ENCODE measurements around the gene ZC3H10.
"Not testable (repeated sequence)": the region's sequence is repeated elsewhere in the genome, so short reads cannot be mapped to it uniquely, and the experiment has no call there.

ZC3H10 gene

DNA sequence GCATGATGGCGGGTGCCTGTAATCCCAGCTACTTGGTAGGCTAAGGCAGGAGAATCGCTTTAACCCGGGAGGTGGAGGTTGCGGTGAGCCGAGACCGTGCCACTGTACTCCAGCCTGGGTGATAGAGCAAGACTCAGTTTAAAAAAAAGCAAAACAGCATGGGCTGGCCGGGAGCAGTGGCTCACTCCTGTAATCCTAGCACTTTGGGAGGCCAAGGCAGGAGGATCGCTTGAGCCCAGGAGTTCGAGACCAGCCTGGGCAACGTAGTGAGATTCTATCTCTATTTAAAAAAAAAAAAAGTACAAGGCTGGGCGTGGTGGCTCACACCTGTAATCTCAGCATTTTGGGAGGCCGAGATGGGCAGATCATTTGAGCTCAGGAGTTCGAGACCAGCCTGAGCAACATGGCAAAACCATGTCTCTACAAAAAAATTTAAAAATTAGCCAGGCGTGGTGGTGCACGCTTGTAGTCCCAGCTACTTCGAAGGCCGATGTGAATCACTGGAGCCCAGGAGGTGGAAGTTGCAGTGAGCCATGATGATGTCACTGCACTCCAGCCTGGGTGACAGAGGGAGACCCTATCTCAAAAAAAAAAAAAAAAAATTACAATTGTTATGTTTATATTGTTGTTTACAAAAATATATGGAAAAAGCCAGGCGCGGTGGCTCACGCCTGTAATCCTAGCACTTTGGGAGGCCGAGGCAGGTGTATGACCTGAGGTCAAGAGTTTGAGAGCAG lies 38.6 kb downstream of the ZC3H10 start:
- not testable (repeated sequence) for DNase-seq

DNA sequence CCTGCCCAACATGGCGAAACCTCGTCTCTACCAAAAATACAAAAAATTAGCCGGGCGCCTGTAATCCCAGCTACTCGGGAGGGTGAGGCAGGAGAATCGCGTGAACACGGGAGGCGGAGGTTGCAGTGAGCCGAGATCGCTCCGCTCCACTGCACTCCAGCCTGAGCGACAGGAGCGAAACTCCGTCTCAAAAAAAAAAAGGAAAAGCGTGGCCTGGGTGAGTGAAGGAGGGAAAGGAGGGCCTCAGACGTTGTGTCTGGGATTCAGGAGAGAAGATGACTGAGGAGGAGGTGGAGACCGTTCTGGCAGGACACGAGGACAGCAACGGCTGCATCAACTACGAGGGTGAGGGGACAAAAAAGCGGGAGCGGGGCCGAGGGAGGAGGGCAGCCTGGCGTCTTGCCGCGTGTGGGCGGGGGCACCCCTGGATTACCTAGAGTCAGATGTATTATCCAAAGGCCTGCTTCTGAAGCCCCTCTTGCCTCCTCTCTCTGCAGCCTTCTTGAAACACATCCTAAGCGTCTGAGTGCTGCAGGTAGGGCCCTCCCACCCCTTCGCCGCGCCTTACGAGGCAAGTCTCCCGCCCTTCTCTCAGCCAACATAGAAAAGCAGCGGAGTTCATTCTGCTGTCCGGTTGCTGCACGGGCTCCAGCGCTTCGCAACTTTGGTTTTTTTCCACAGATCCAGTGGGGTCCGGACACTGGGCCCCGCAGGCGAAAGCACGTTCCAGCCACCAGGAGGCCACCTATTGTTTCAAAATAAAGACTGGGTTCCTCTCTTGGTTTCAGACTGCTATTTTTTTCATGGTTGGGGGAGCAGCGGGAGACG lies 39.3 kb downstream of the ZC3H10 start:
- peak; percentile 85 for DNase-seq

DNA sequence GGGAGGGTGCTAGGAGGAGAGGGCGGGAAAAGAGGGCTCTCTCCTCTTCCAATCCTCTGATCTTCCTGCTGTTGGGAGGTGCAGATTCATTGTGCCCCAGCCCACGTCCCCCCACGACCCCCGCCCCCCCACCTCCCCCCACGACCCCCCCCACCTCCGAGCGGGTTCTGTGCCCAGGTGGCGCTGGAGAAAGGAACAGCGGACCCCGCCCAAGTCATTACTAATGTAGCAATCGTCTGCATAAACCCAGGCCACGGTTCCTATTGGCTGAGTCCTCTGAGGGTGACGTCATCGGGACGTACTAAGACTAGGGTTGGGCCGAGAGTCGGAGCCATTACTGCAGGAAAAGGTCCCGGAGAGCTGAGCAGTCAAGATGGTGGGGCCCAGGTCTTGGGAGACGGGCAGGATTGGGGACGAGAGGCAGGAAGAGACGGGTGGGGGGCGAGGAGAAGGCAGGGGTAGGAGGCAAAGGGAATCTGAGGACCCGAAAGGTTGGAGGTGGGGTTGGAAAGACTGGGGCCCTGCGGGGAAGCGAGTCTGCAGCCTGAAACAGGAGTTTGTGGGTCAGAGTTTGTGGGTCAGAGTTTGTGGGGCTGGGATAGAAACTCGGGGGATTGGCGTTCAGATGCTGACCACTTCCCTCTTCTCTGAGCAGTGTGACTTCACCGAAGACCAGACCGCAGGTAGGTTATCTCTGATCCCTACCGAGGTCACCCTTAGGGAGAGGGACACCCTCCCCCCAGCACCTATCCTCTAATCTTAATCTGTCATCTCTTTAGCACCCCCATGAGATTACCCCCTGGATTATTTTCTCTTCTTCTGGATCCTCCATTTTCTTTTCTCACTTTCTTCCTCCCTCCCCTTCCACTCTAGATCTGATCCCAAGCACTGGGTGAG lies 40.2 kb downstream of the ZC3H10 start, which contains the start of gene MYL6:
TSS of gene MYL6 (plus strand) at position 331 of the 897 bp plus-strand sequence. CDS start at position 374, 43 bp downstream.
- DNase-seq = peak; percentile 88

DNA sequence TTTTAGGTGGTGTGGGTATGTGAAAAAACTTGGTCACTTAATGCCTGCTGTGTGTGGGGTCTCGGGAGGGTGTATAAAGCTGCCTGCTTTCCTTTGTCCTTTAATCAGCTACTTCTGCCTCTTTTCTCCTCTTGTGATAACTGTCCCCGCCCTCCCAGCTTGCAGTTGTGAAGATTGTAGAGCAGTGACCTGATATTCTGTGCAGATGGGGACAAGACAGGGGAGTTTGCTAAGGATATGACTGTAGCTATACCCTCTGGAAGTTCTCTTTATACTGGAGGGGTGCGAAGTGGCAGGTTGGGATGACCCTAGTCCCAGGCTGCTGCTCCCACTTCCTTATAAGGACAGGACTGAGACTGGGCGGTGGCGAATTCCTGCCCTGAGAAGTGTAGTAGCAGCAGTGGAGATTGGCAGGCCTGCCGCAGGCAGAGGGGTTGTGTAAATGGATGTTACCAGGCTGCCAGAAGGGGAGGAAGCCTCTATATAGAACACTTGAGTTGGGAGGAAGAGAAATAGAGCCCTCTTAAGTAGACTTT lies 40.9 kb downstream of the ZC3H10 start:
- peak; percentile 53 for DNase-seq

DNA sequence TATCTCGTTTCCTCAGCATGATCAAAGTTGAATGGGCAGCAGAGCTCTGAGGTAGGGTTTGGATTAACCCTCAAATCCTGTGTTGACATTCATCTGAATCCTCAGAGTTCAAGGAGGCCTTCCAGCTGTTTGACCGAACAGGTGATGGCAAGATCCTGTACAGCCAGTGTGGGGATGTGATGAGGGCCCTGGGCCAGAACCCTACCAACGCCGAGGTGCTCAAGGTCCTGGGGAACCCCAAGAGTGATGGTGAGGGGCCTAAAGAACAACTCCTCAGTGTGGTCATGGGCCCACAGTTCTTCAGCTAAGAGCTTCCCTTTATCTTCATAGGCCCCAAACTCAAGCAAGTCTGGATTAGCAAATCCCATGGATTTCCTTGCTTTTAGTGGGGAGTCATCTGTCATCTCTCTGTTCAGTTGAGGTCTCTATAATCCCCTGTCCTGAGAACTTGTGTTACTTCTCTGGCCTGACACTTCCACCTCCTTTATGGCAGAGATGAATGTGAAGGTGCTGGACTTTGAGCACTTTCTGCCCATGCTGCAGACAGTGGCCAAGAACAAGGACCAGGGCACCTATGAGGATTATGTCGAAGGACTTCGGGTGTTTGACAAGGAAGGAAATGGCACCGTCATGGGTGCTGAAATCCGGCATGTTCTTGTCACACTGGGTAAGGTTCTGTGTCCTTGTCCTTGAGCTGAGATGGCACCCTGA lies 41.6 kb downstream of the ZC3H10 start:
- no peak for DNase-seq

DNA sequence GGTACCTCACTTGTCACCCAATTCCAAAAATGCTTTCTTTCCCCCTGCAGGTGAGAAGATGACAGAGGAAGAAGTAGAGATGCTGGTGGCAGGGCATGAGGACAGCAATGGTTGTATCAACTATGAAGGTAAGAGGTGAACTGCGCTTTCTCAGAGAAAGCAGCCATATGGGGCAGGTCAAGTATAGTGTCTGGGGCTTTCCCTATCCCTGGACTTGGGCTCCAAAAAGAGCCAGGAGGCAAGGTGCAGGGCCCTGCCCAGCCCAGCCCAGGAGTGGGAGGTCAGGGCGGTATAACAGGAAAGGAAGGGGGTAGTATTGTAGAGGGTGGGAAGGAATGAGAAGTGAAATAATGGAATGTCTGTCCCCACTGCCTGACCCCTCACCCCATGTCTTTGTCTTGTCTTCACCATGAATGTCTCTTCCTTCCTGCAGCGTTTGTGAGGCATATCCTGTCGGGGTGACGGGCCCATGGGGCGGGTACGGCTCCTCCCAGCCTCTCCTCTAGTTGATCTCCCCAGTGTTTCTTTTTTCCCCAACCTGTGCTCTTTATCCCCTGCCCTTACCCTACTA lies 42.2 kb downstream of the ZC3H10 start:
- DNase-seq = no peak

DNA sequence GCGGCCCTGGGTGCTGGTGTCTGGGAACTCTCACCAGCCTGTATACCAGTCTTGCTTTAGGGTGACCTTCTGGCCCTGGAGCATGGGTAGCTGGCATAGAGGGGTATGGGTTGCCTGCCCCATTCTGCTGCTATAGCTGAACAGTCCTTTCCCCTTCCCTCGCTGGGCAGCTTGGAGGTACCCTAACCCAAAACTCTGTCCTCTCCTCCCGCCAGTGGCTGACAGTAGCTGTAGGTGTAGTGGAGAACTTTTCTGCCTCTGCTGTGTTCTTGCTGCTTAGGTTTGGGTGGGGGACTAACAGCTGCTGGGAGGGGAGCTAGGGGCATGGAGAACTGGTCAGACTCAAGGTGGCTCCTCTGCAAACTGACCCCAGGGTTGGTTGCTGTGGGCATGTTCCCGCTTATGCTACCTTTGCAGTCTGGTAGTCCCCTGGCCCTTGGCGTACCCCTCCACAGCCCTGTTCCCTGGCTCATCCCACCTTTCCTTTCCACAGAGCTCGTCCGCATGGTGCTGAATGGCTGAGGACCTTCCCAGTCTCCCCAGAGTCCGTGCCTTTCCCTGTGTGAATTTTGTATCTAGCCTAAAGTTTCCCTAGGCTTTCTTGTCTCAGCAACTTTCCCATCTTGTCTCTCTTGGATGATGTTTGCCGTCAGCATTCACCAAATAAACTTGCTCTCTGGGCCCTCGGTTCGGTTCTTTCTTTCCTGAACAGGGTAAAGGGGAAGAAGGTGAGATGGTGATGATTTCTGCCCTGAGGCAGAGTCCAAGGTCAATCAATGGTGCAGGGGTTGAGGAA lies 43.0 kb downstream of the ZC3H10 start:
- no peak for DNase-seq

DNA sequence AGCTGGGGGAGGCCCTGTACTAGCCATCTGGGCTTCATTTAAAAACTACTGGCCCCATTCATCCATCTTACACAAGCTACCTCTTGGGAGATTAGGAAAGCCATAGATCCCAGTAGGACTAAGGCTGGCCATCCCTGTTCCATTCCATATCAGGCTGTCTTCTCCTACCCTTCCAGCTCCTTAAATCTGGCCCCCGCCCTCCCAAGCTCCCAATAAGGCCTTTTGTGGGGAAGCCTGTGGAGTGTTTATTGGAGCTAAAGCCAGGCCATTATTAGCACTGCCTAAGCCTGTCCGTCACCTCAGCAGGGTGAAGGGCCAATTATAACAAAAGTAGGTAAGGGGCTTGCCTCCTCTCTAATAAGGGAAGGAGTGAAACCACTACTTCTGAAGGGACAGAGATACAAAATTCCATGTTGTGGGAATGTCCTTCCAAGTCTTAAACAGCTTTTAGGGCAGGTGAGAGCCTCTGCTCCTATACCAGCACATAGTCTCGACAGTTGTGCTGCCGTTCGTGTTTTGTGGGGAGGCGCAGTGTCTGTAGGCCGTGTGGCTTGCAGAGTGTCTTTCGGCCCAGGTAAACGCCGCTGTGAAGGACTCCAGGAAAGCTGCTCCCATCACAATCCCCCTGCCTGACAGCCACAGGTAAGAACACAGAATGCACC lies 43.8 kb downstream of the ZC3H10 start:
- DNase-seq = no peak

DNA sequence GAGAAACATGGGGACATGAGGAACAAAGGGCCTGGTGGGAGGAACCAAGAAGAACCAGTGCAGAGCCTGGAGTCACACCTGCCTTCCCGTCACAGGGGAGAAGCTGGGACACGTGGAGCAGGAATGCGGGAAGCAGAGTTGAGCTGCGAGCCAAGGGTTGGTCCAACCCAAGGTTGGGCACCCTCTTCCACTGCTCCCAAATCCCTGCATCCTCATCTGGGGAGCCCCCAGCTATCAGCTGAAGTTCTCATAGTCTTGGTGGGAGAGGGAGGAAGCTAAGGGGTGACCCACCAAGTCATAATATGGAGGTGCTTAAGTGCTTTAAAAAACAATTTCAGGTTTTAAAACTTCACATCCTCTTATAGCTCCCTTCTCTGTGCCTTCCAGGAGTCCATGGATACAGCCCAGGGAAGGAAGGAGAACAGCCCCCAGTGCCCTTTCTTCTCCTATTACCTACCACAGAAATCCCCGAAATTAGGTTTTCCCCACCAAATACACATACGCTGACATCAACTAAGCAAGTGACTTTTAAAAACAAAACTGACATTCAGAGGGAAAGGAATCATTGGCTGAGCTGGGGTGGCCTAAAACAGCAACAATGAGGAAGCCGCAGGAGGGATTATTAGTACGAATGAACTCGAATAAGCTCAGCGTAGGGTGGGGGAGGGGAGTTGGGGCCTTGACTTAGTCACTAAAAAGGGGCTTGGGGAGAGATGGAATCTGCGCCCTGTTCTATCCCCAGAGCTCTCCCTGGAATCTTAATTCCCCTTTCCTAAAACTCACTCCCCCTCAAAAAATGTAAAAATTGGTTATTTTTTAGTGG lies 44.6 kb downstream of the ZC3H10 start:
- no peak for DNase-seq

DNA sequence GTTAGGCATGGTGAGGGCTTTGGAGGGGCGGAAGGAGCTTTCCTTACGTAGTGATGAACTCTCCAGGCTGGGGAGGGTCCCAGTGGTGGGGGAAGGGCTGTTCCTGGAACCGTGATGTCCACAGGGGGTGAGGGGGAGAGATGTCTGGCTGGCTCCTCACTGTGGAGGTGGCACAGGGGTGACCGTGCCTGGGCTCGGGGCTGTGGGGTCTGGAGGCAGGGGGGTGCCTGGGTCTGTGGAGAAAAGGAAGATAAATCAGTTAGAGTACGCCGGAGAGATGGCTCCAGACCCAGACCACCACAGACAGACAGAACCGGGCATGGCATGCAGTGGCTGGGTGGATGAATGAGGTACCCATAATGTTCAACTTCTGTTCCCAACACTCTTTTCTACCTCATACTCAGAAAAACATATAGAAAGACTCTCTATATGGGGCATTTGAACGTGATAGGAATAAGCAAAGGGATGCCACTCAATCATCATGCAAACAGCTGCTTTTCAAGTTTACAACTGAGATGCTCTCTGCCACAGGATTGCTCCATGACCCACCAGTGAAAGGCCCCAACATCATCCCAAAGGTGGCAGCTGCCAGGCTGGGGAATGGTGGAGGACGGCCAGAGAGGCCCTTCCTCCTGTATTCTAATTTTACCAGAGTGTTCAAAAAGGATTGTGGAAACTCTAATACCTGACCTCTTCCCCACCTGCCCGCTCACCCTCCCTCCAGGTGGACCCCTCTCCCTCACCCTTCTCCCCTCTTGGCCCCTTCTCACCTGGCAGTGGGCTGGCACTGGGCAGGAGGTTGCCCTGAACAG lies 45.7 kb downstream of the ZC3H10 start:
- no peak for DNase-seq

DNA sequence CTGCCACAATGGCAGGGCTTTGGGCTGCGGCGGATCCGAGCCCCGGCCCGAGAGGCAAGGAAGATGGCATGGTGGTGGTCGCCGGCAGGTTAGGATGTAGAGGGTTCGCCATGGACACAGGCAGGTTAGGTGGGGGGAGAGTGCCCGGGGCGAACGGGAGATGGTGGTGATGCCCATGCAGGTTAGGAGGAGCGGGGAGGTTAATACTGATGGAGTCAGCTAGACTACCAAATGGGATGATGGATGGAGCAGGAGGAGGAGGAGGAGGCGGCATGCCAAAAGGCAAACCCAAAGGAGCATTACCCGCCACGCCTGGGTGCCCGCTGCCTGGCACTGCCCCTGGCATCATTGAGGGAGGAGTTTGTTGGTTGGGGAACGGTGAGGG lies 46.3 kb downstream of the ZC3H10 start:
- no peak for DNase-seq

DNA sequence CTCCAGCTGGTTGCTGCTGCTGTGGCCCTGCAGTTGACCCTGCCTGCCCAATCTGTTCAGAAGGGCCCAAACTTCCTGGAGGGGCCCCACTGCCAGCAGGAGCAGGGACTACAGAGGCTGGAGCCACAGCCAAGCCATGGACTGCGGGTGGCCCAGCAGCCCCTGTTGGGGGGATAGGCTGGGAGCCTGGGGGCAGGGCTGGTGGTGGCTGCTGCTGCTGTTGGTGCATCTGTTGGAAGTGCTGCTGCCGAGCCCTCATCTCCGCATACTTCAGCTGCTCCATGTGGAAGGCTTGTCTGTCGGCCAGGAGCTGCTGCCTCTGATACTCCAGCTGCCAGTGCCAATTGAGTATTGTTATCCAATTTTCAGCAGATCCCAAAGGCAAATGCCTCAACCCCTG lies 47.3 kb downstream of the ZC3H10 start:
- DNase-seq = no peak

DNA sequence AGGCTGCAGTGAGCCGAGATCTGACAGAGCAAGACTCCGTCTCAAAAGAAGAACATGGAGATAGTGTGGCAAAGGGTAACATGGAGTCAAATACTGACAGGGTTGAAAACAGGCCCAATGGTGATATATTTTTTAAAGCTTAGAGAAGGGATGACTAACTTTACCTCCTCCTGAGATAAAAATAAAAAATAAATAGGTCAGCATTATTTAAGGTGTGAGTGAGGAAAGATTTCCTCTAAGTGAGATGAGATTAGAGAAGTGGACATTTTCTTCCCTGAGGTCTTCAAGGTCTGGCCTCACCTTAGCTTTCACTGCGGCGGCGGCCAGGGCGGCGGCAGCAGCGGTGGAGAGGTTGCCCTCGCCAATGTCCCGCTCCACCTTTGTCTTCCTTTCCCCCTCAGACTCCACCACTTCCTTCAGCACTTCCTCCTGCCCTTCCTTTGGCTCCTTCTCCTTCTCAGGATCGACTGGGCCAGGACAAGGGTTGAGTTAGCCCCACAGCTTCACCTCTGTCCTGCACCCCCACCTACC lies 51.2 kb downstream of the ZC3H10 start:
- DNase-seq = no peak

DNA sequence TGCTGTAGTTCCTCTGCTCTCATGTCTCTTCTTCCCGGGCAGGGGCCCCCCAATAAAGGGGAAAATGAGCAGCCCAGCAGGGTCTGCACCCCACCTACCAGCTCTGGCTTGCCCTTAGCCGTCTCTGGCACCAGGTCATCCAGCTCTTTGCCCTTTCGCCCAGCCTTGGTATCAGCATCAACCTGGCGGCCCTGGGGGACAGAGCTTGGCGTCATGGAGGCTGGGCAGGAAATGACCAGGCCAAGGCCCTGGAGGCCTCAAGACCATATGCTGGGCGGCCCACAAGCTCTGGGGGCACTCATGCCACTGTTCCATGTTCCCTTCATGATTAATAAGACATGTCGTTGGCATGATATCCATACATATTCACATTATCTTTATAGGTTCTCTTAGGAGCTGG lies 54.8 kb downstream of the ZC3H10 start:
- no peak for DNase-seq

Data from NCI-H2227 treated with DMSO at 0.1 percent for 48 hours (cell line).